ENCODE data around the gene ADISSP. TPM values are rescaled to one million over a fixed set of nuclear protein-coding genes. Genes with fewer than 3 reads are reported as not detected.

ADISSP gene
- total RNA-seq, 8 experiments from 2014 or later: 18.1 to 60.6 (median 35.5) TPM

- 0 to 20% (median 4%) methylated on average over 1 to 14 of the region's 51 CpGs; no CpG with 5 or more reads in 2 of the 10 experiments for WGBS, 10 experiments
- Histone ChIP-seq H3K4me1 (replicated peaks in 1 of 2) (peaks cover 25 to 35% of the 10 kb centered on the region in 2 donors), H3K4me3 (peak overlapping the region; percentile 70 to 76 (median 71)), H3K27ac (peak overlapping the region; percentile 98 to 100)
- in situ Hi-C loops (cut with MboI; ENCODE audit: low pct_unique_long_range_greater_than_20kb in 2 of 9, low sequenced_read_pairs in 9 of 9, unreplicated experiment in 9 of 9): no loop called here
- peak; percentile 51 to 83 (median 78) for ATAC-seq (replicated peaks in 6 of 8)
Observed at GRCh38 chr20:3768342-3769130, 983 bp upstream of the ADISSP start.

- in situ Hi-C loops (cut with MboI; ENCODE audit: low pct_unique_long_range_greater_than_20kb in 2 of 9, low sequenced_read_pairs in 9 of 9, unreplicated experiment in 9 of 9): no loop called here
- no CpG with 5 or more reads among the region's 21 CpGs for WGBS, 10 experiments
- Histone ChIP-seq H3K27ac (no peak overlapping the region), H3K4me1 (replicated peaks in 1 of 2) (peaks cover 25 to 35% of the 10 kb centered on the region in 2 donors), H3K4me3 (peak overlapping the region; percentile 50 to 76 (median 71))
- ATAC-seq (replicated peaks in 6 of 8): no peak
Observed at GRCh38 chr20:3767110-3767426, 485 bp downstream of the ADISSP start.

GRCh38 chr20:3766422-3767109 is 987 bp downstream of the ADISSP start:
- H3K27ac ChIP-seq: no peak overlapping the region
- WGBS, 10 experiments: 0 to 30% (median 20%) methylated on average over 2 of the region's 9 CpGs; no CpG with 5 or more reads in 7 of the 10 experiments
- ATAC-seq (replicated peaks in 6 of 8): no peak
- peak overlapping the region; percentile 50 to 76 (median 71) for H3K4me3 ChIP-seq
- peaks cover 25 to 37% of the 10 kb centered on the region in 2 donors for H3K4me1 ChIP-seq (replicated peaks in 1 of 2)
- in situ Hi-C loops (cut with MboI; ENCODE audit: low pct_unique_long_range_greater_than_20kb in 2 of 9, low sequenced_read_pairs in 9 of 9, unreplicated experiment in 9 of 9): no loop called here

GRCh38 chr20:3765171-3765882 is 2.2 kb downstream of the ADISSP start:
- peaks cover 34 to 47% of the 10 kb centered on the region in 2 donors for H3K4me1 ChIP-seq (replicated peaks in 1 of 2)
- no peak overlapping the region for H3K27ac ChIP-seq
- ATAC-seq (replicated peaks in 6 of 8): no peak
- no peak overlapping the region for H3K4me3 ChIP-seq
- WGBS, 10 experiments: 0 to 100% (median 63%) methylated on average over 1 to 2 of the region's 3 CpGs; no CpG with 5 or more reads in 4 of the 10 experiments
- in situ Hi-C loops (cut with MboI; ENCODE audit: low pct_unique_long_range_greater_than_20kb in 2 of 9, low sequenced_read_pairs in 9 of 9, unreplicated experiment in 9 of 9): no loop called here

GRCh38 chr20:3764659-3765058 is 2.9 kb downstream of the ADISSP start:
- Histone ChIP-seq H3K4me3 (no peak overlapping the region), H3K27ac (no peak overlapping the region), H3K4me1 (replicated peaks in 1 of 2) (peaks cover 37 to 54% of the 10 kb centered on the region in 2 donors)
- no peak for ATAC-seq (replicated peaks in 6 of 8)
- WGBS, 10 experiments: 100% methylated on average over 1 of the region's 3 CpGs; no CpG with 5 or more reads in 8 of the 10 experiments
- in situ Hi-C loops (cut with MboI; ENCODE audit: low pct_unique_long_range_greater_than_20kb in 2 of 9, low sequenced_read_pairs in 9 of 9, unreplicated experiment in 9 of 9): no loop called here

GRCh38 chr20:3763671-3764601 is 3.6 kb downstream of the ADISSP start:
- H3K27ac ChIP-seq: no peak overlapping the region
- 93 to 100% methylated on average over 1 to 3 of the region's 8 CpGs; no CpG with 5 or more reads in 8 of the 10 experiments for WGBS, 10 experiments
- ATAC-seq (replicated peaks in 6 of 8): no peak
- peaks cover 37 to 59% of the 10 kb centered on the region in 2 donors for H3K4me1 ChIP-seq (replicated peaks in 1 of 2)
- in situ Hi-C loops (cut with MboI; ENCODE audit: low pct_unique_long_range_greater_than_20kb in 2 of 9, low sequenced_read_pairs in 9 of 9, unreplicated experiment in 9 of 9): no loop called here
- H3K4me3 ChIP-seq: no peak overlapping the region

GRCh38 chr20:3760655-3761348 is 6.8 kb downstream of the ADISSP start:
- in situ Hi-C loops (cut with MboI; ENCODE audit: low pct_unique_long_range_greater_than_20kb in 2 of 9, low sequenced_read_pairs in 9 of 9, unreplicated experiment in 9 of 9): no loop called here
- Histone ChIP-seq H3K4me1 (replicated peaks in 1 of 2) (peaks cover 24 to 45% of the 10 kb centered on the region in 2 donors), H3K27ac (peak overlapping the region in 1 of 2 donors; percentile 44), H3K4me3 (no peak overlapping the region)
- ATAC-seq (replicated peaks in 6 of 8): peak in 5 of 8 experiments; percentile 72 to 77 (median 76)
- WGBS, 10 experiments: 0 to 90% (median 20%) methylated on average over 1 to 5 of the region's 10 CpGs; no CpG with 5 or more reads in 1 of the 10 experiments

GRCh38 chr20:3759884-3760283 is 7.7 kb downstream of the ADISSP start:
- H3K4me1 ChIP-seq (replicated peaks in 1 of 2): peaks cover 18 to 37% of the 10 kb centered on the region in 2 donors
- WGBS, 10 experiments: 100% methylated on average over 3 of the region's 11 CpGs; no CpG with 5 or more reads in 9 of the 10 experiments
- H3K27ac ChIP-seq: no peak overlapping the region
- in situ Hi-C loops (cut with MboI; ENCODE audit: low pct_unique_long_range_greater_than_20kb in 2 of 9, low sequenced_read_pairs in 9 of 9, unreplicated experiment in 9 of 9): no loop called here
- peak in 2 of 8 experiments; percentile 10 to 15 for ATAC-seq (replicated peaks in 6 of 8)
- no peak overlapping the region for H3K4me3 ChIP-seq

- Histone ChIP-seq H3K27ac (no peak overlapping the region), H3K4me3 (no peak overlapping the region), H3K4me1 (replicated peaks in 1 of 2) (peaks cover 18 to 32% of the 10 kb centered on the region in 2 donors)
- no peak for ATAC-seq (replicated peaks in 6 of 8)
- in situ Hi-C loops (cut with MboI; ENCODE audit: low pct_unique_long_range_greater_than_20kb in 2 of 9, low sequenced_read_pairs in 9 of 9, unreplicated experiment in 9 of 9): no loop called here
- 20 to 100% (median 76%) methylated on average over 1 to 3 of the region's 11 CpGs; no CpG with 5 or more reads in 5 of the 10 experiments for WGBS, 10 experiments
Observed at GRCh38 chr20:3759316-3759823, 8.2 kb downstream of the ADISSP start.

- H3K27ac ChIP-seq: no peak overlapping the region
- 97% methylated on average over 5 of the region's 11 CpGs; no CpG with 5 or more reads in 9 of the 10 experiments for WGBS, 10 experiments
- no peak for ATAC-seq (replicated peaks in 6 of 8)
- H3K4me1 ChIP-seq (replicated peaks in 1 of 2): peaks cover 15 to 27% of the 10 kb centered on the region in 2 donors
- in situ Hi-C loops (cut with MboI; ENCODE audit: low pct_unique_long_range_greater_than_20kb in 2 of 9, low sequenced_read_pairs in 9 of 9, unreplicated experiment in 9 of 9): no loop called here
- H3K4me3 ChIP-seq: no peak overlapping the region
Observed at GRCh38 chr20:3758566-3758965, 9.0 kb downstream of the ADISSP start.

- WGBS, 10 experiments: 50 to 100% (median 75%) methylated on average over 1 to 2 of the region's 2 CpGs; no CpG with 5 or more reads in 5 of the 10 experiments
- H3K27ac ChIP-seq: no peak overlapping the region
- no peak for ATAC-seq (replicated peaks in 6 of 8)
- in situ Hi-C loops (cut with MboI; ENCODE audit: low pct_unique_long_range_greater_than_20kb in 2 of 9, low sequenced_read_pairs in 9 of 9, unreplicated experiment in 9 of 9): no loop called here
- H3K4me3 ChIP-seq: no peak overlapping the region
- peaks cover 15 to 27% of the 10 kb centered on the region in 2 donors for H3K4me1 ChIP-seq (replicated peaks in 1 of 2)
Observed at GRCh38 chr20:3757268-3757667, 10.3 kb downstream of the ADISSP start.
